ENCODE measurements around the gene TRIM4. TPM values are rescaled to one million over a fixed set of nuclear protein-coding genes. Genes with fewer than 3 reads are reported as not detected.

TRIM4 gene
- total and polyA plus RNA-seq, 2 experiments from 2014 or later: 5.5 to 13.7 TPM

DNA sequence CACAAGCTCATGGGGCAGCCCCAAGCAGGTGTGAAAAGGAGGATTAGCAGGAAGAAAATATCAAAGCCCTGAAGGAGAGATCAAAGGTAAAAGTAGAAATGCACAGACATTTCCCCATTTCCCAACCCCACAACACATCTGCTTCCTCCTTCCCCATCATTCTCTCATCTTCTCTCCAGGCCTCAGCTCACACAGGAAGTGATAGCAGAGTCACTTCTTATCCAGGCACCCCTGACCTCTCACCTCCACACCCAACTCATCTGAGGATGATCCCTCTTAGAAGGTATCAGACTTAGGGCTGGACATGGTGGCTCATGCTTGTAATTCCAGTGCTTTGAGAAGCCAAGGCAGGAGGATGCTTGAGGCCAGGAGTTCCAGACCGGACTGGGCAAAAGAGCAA, 28.3 kb upstream of the TRIM4 start (continued):
- TF ChIP-seq, protein P1, sequence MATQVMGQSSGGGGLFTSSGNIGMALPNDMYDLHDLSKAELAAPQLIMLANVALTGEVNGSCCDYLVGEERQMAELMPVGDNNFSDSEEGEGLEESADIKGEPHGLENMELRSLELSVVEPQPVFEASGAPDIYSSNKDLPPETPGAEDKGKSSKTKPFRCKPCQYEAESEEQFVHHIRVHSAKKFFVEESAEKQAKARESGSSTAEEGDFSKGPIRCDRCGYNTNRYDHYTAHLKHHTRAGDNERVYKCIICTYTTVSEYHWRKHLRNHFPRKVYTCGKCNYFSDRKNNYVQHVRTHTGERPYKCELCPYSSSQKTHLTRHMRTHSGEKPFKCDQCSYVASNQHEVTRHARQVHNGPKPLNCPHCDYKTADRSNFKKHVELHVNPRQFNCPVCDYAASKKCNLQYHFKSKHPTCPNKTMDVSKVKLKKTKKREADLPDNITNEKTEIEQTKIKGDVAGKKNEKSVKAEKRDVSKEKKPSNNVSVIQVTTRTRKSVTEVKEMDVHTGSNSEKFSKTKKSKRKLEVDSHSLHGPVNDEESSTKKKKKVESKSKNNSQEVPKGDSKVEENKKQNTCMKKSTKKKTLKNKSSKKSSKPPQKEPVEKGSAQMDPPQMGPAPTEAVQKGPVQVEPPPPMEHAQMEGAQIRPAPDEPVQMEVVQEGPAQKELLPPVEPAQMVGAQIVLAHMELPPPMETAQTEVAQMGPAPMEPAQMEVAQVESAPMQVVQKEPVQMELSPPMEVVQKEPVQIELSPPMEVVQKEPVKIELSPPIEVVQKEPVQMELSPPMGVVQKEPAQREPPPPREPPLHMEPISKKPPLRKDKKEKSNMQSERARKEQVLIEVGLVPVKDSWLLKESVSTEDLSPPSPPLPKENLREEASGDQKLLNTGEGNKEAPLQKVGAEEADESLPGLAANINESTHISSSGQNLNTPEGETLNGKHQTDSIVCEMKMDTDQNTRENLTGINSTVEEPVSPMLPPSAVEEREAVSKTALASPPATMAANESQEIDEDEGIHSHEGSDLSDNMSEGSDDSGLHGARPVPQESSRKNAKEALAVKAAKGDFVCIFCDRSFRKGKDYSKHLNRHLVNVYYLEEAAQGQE (IDR thresholded peaks at IDR 0.05; ENCODE audit: unreplicated experiment): no peak
- no peak for TF ChIP-seq CREB1 (CRISPR knock-in tag; IDR thresholded peaks at IDR 0.05; ENCODE audit: low read depth)
- TF ChIP-seq, protein P2, sequence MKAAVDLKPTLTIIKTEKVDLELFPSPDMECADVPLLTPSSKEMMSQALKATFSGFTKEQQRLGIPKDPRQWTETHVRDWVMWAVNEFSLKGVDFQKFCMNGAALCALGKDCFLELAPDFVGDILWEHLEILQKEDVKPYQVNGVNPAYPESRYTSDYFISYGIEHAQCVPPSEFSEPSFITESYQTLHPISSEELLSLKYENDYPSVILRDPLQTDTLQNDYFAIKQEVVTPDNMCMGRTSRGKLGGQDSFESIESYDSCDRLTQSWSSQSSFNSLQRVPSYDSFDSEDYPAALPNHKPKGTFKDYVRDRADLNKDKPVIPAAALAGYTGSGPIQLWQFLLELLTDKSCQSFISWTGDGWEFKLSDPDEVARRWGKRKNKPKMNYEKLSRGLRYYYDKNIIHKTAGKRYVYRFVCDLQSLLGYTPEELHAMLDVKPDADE (IDR thresholded peaks at IDR 0.05): no peak
- no peak for TF ChIP-seq POLR2AphosphoS5 (IDR thresholded peaks at IDR 0.05; ENCODE audit: low read depth)
- TF ChIP-seq STAT1 (IDR thresholded peaks at IDR 0.05; ENCODE audit: unreplicated experiment): no peak
- no peak for TF ChIP-seq ZNF114 (CRISPR knock-in tag; IDR thresholded peaks at IDR 0.05)
- no peak for TF ChIP-seq EZH2 (IDR thresholded peaks at IDR 0.05; ENCODE audit: low read depth, unreplicated experiment)

DNA sequence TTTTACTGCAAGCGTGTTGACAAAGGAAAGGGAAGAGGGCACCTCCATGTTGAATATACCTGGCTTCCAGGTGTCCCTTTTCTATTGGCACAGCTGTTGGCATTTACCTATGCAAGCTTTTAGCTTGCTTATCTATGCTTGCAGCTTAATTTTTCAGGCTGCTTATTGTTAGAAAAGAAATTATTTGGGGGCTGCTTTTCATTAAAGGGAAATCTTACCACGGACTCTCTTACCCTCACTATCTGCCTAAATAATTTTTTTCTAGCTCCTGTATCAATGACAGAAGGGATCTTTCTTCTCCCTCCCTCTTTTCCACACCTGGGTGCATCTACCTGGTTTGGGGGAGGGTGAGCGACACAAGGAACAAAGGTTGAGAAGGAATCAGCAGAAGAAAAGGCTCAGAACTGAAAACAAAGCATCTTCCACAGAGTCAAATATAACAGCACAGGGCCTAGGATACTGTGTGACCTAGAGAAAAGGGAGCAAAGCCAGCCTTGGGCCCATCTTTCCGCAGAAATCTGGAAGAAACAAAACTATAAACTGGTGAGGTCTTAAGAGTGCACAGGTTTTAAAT, 25.3 kb upstream of the TRIM4 start:
- peak; percentile 82 for ATAC-seq
- DNase-seq (ENCODE audit: low spot score): peak; percentile 78
- H3K4me2 ChIP-seq: peak overlapping the region; percentile 1; the same call in 1 of the 2 replicates
- TF ChIP-seq EZH2 (IDR thresholded peaks at IDR 0.05; ENCODE audit: low read depth, unreplicated experiment) (no peak), JUNB (IDR thresholded peaks at IDR 0.05; ENCODE audit: unreplicated experiment) (no peak), POLR2AphosphoS5 (IDR thresholded peaks at IDR 0.05; ENCODE audit: low read depth) (no peak), EZH2phosphoT487 (IDR thresholded peaks at IDR 0.05; ENCODE audit: unreplicated experiment) (no peak), CREB1 (CRISPR knock-in tag; IDR thresholded peaks at IDR 0.05; ENCODE audit: low read depth) (no peak)
- TF ChIP-seq, protein P3, sequence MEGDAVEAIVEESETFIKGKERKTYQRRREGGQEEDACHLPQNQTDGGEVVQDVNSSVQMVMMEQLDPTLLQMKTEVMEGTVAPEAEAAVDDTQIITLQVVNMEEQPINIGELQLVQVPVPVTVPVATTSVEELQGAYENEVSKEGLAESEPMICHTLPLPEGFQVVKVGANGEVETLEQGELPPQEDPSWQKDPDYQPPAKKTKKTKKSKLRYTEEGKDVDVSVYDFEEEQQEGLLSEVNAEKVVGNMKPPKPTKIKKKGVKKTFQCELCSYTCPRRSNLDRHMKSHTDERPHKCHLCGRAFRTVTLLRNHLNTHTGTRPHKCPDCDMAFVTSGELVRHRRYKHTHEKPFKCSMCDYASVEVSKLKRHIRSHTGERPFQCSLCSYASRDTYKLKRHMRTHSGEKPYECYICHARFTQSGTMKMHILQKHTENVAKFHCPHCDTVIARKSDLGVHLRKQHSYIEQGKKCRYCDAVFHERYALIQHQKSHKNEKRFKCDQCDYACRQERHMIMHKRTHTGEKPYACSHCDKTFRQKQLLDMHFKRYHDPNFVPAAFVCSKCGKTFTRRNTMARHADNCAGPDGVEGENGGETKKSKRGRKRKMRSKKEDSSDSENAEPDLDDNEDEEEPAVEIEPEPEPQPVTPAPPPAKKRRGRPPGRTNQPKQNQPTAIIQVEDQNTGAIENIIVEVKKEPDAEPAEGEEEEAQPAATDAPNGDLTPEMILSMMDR (conservative IDR thresholded peaks at IDR 0.05; ENCODE audit: low read depth in 2 of 2): no peak
- TF ChIP-seq, protein P2 (IDR thresholded peaks at IDR 0.05): no peak

More for the DNA sequence above, 25.3 kb upstream of the TRIM4 start:
- Mint-ChIP-seq H3K4me3 (peak overlapping the region; percentile 57), H3K27ac (peak overlapping the region; percentile 100), H3K4me1 (peaks cover 26% of the 10 kb centered on the region), H3K27me3 (ENCODE audit: insufficient read depth, low read depth, poor library complexity) (peaks cover 11% of the 10 kb centered on the region), H3K36me3 (ENCODE audit: low read depth) (peaks cover 60% of the 10 kb centered on the region), H3K9me3 (peaks cover 62% of the 10 kb centered on the region)
- peaks cover 8% of the 10 kb centered on the region for H3K9me2 ChIP-seq (ENCODE audit: insufficient read depth)
- no peaks in the 10 kb centered on the region for H3K36me3 ChIP-seq (ENCODE audit: insufficient read depth)
- H3K79me2 ChIP-seq (replicated peaks; ENCODE audit: insufficient read depth): no peaks in the 10 kb centered on the region
- H3F3A ChIP-seq (replicated peaks; ENCODE audit: low read depth): peaks cover 6% of the 10 kb centered on the region; the same call in 1 of the 2 replicates
- H3K27me3 ChIP-seq (ENCODE audit: insufficient read depth): no peaks in the 10 kb centered on the region
- H3K4me3 ChIP-seq: 0 out of 2 replicates have a peak overlapping the region, but pooled peaks have one; percentile 1
- H3K4me1 ChIP-seq (ENCODE audit: insufficient read depth): peaks cover 10% of the 10 kb centered on the region; the same call in 1 of the 2 replicates
- no peaks in the 10 kb centered on the region for H4K20me1 ChIP-seq (replicated peaks; ENCODE audit: insufficient read depth)
- H3K27ac ChIP-seq (ENCODE audit: low read depth): peak overlapping the region; percentile 96
- H2AFZ ChIP-seq: no peak overlapping the region
